WTC11 (cell line): ENCODE measurements around the gene TTN. TPM values are rescaled to one million over a fixed set of nuclear protein-coding genes. Genes with fewer than 3 reads are reported as not detected.

Source experiments
- ATAC-seq: fragments of 200-7000 bp; cut with Tn5 transposase; 2 replicates; pipeline ENCODE4 v1.10.0; 2021; ENCODE audit warnings: mild to moderate bottlenecking, moderate library complexity
- CTCF ChIA-PET: fragments of 300-600 bp; sonication (Branson Sonifier 250); formaldehyde crosslinking; loops from one replicate; lab custom pipeline; 2021; ENCODE audit warnings: antibody characterized with exemption; lab: Charles Lee
- POLR2A ChIA-PET: fragments of 350-600 bp; sonication (Branson Sonifier 250); formaldehyde crosslinking; loops from one replicate; lab custom pipeline; 2021; ENCODE audit warnings: antibody characterized with exemption; lab: Charles Lee
- DNase-seq: peaks from one replicate; pipeline ENCODE4 v3.0.0; 2021; ENCODE audit warnings: low spot score
- H3K27ac Mint-ChIP-seq: 2 replicates; pipeline ENCODE4 v1.8.0; 2021; ENCODE audit warnings: mixed read lengths
- H3K27me3 Mint-ChIP-seq: 2 replicates; pipeline ENCODE4 v1.8.0; 2021; ENCODE audit warnings: low read depth, mild to moderate bottlenecking, moderate library complexity, mixed read lengths
- H3K36me3 Mint-ChIP-seq: 2 replicates; pipeline ENCODE4 v1.8.0; 2021; ENCODE audit warnings: mixed read lengths
- H3K4me1 Mint-ChIP-seq: 2 replicates; pipeline ENCODE4 v1.8.0; 2022; ENCODE audit warnings: mixed read lengths
- H3K4me3 Mint-ChIP-seq: 2 replicates; pipeline ENCODE4 v1.8.0; 2021; ENCODE audit warnings: mild to moderate bottlenecking, moderate library complexity, mixed read lengths
- H3K9me3 Mint-ChIP-seq: 2 replicates; pipeline ENCODE4 v1.8.0; 2021; ENCODE audit warnings: mixed read lengths
- AFF4 ChIP-seq: sonication (generic); formaldehyde crosslinking; IDR thresholded peaks from 2 replicates; pipeline ENCODE4 v1.8.1; 2023; ENCODE audit warnings: mild to moderate bottlenecking, missing genetic modification reagents, borderline replicate concordance
- ATF6 ChIP-seq: sonication (generic); formaldehyde crosslinking; IDR thresholded peaks from 2 replicates; pipeline ENCODE4 v1.8.1; 2023; ENCODE audit warnings: mild to moderate bottlenecking, missing genetic modification reagents
- CDX4 ChIP-seq: fragments of 250-450 bp; sonication (Bioruptor Pico); IDR thresholded peaks from 2 replicates; pipeline ENCODE4 v1.9.0; 2021; ENCODE audit warnings: moderate library complexity, mild to moderate bottlenecking, inconsistent platforms, borderline replicate concordance
- CREM ChIP-seq: sonication (generic); formaldehyde crosslinking; IDR thresholded peaks from 2 replicates; pipeline ENCODE4 v1.8.1; 2022; ENCODE audit warnings: mild to moderate bottlenecking, missing genetic modification reagents, moderate library complexity
- CTCF ChIP-seq: fragments of 200-600 bp; IDR thresholded peaks from 2 replicates; pipeline ENCODE4 v1.8.0; 2022; ENCODE audit warnings: antibody characterized with exemption
- FOXK1 ChIP-seq: sonication (generic); formaldehyde crosslinking; IDR thresholded peaks from 2 replicates; pipeline ENCODE4 v1.8.0; 2022; ENCODE audit warnings: mild to moderate bottlenecking, moderate library complexity, missing genetic modification reagents
- HMGA2 ChIP-seq: fragments of 250-450 bp; sonication (Bioruptor Pico); IDR thresholded peaks from 2 replicates; pipeline ENCODE4 v1.4.0; 2021; ENCODE audit warnings: mild to moderate bottlenecking, moderate library complexity
- HMGXB4 ChIP-seq: sonication (generic); formaldehyde crosslinking; IDR thresholded peaks from 2 replicates; pipeline ENCODE4 v1.8.1; 2023; ENCODE audit warnings: mild to moderate bottlenecking, moderate library complexity, missing genetic modification reagents
- IRF1 ChIP-seq: sonication (generic); formaldehyde crosslinking; IDR thresholded peaks from 2 replicates; pipeline ENCODE4 v1.8.0; 2023; ENCODE audit warnings: missing genetic modification reagents
- KAT7 ChIP-seq: sonication (generic); formaldehyde crosslinking; IDR thresholded peaks from 2 replicates; pipeline ENCODE4 v1.8.1; 2023; ENCODE audit warnings: missing genetic modification reagents, mild to moderate bottlenecking, borderline replicate concordance
- MAX ChIP-seq: sonication (generic); formaldehyde crosslinking; IDR thresholded peaks from 2 replicates; pipeline ENCODE4 v1.8.0; 2022; ENCODE audit warnings: mild to moderate bottlenecking, missing genetic modification reagents
- MLX ChIP-seq: sonication (generic); formaldehyde crosslinking; IDR thresholded peaks from 2 replicates; pipeline ENCODE4 v1.8.1; 2023; ENCODE audit warnings: mild to moderate bottlenecking, missing genetic modification reagents, moderate library complexity
- NR2C2 ChIP-seq: sonication (generic); formaldehyde crosslinking; IDR thresholded peaks from 2 replicates; pipeline ENCODE4 v1.8.0; 2022; ENCODE audit warnings: mild to moderate bottlenecking, missing genetic modification reagents
- SMAD3 ChIP-seq: sonication (generic); formaldehyde crosslinking; IDR thresholded peaks from 2 replicates; pipeline ENCODE4 v1.8.0; 2022; ENCODE audit warnings: missing genetic modification reagents, mild to moderate bottlenecking, borderline replicate concordance
- SP1 ChIP-seq: sonication (generic); formaldehyde crosslinking; conservative IDR thresholded peaks from 2 replicates; pipeline ENCODE4 v1.8.1; 2022; ENCODE audit warnings: missing genetic modification reagents
- TEAD4 ChIP-seq: sonication (generic); formaldehyde crosslinking; IDR thresholded peaks from 2 replicates; pipeline ENCODE4 v1.8.0; 2022; ENCODE audit warnings: mild to moderate bottlenecking, missing genetic modification reagents
- TP53 ChIP-seq: sonication (generic); formaldehyde crosslinking; IDR thresholded peaks from 2 replicates; pipeline ENCODE4 v1.8.1; 2023; ENCODE audit warnings: mild to moderate bottlenecking, missing genetic modification reagents
- USF1 ChIP-seq: sonication (generic); formaldehyde crosslinking; IDR thresholded peaks from 2 replicates; pipeline ENCODE4 v1.8.0; 2022; ENCODE audit warnings: mild to moderate bottlenecking, missing genetic modification reagents
- ZBTB21 ChIP-seq: sonication (generic); formaldehyde crosslinking; IDR thresholded peaks from 2 replicates; pipeline ENCODE4 v1.8.1; 2023; ENCODE audit warnings: mild to moderate bottlenecking, missing genetic modification reagents, borderline replicate concordance
- ZNF219 ChIP-seq: sonication (generic); formaldehyde crosslinking; IDR thresholded peaks from 2 replicates; pipeline ENCODE4 v1.8.0; 2023; ENCODE audit warnings: missing genetic modification reagents, mild to moderate bottlenecking, borderline replicate concordance
- ZNF416 ChIP-seq: fragments of 250-450 bp; sonication (Bioruptor Pico); IDR thresholded peaks from 2 replicates; pipeline ENCODE4 v1.9.0; 2021; ENCODE audit warnings: mild to moderate bottlenecking, inconsistent platforms
- total RNA-seq: library from RNA; stranded (reverse); gene quantifications from 3 replicates; pipeline ENCODE4 v1.2.3, GENCODE V29; 2021

The TTN gene
- total RNA-seq, 1 experiment from 2014 or later, result 4.7 TPM

GRCh38 chr2:178480227-178481181 is 326.7 kb downstream of the TTN start, which contains the start of gene PLEKHA3:
TSS of gene PLEKHA3 (plus strand) at chr2:178480457. CDS start at chr2:178480870, 413 bp downstream.
- ChIA-PET POLR2A (interaction anchor here (0.5 to 1.1 kb wide), 4 partner anchors 25 to 43 kb away, joined by 3 to 6 read pairs (median 4); partner anchors contain the start of genes PJVK and PRKRA), CTCF (interaction anchor here (2.0 to 2.1 kb wide), 2 partner anchors 30 to 42 kb away, joined by 11 to 14 read pairs; partner anchors contain the start of genes PJVK and PRKRA)
- H3K36me3 Mint-ChIP-seq, result no peaks in the 10 kb centered on the region
- peaks cover 28% of the 10 kb centered on the region for H3K4me1 Mint-ChIP-seq
- DNase-seq (peak; percentile 88), ATAC-seq (peak; percentile 82)
- no peaks in the 10 kb centered on the region; the same call in 1 of the 2 replicates for H3K27me3 Mint-ChIP-seq
- no peaks in the 10 kb centered on the region for H3K9me3 Mint-ChIP-seq
- H3K27ac Mint-ChIP-seq, result peak within 1 kb of the TSS; percentile 99
- peak within 1 kb of the TSS; percentile 94 for H3K4me3 Mint-ChIP-seq
- TF ChIP-seq KAT7 (CRISPR knock-in tag) (no peak), AFF4 (0 out of 2 replicates have a peak, but pooled peaks have one; percentile 24), CREM (peak; percentile 75; the same call in 1 of the 2 replicates), MAX (peak; percentile 18; the same call in 1 of the 2 replicates), ATF6 (no peak), SMAD3 (CRISPR knock-in tag) (no peak), TP53 (CRISPR knock-in tag) (no peak), CTCF (no peak), IRF1 (CRISPR knock-in tag) (no peak), CDX4 (CRISPR knock-in tag) (no peak), SP1 (CRISPR knock-in tag) (peak; percentile 47; the same call in 1 of the 2 replicates), NR2C2 (0 out of 2 replicates have a peak, but pooled peaks have one; percentile 40), FOXK1 (CRISPR knock-in tag) (peak; percentile 90), HMGA2 (CRISPR knock-in tag) (no peak), MLX (CRISPR knock-in tag) (no peak), HMGXB4 (peak; percentile 82; the same call in 1 of the 2 replicates), TEAD4 (no peak), ZNF416 (CRISPR knock-in tag) (no peak), ZBTB21 (no peak), ZNF219 (no peak), USF1 (CRISPR knock-in tag) (no peak)
